ENCODE data around the gene STRN3. TPM values are rescaled to one million over a fixed set of nuclear protein-coding genes. Genes with fewer than 3 reads are reported as not detected.

STRN3 gene
- total and polyA plus RNA-seq, 7 donors = 13.9 to 79.7 (median 64.9) TPM

DNA sequence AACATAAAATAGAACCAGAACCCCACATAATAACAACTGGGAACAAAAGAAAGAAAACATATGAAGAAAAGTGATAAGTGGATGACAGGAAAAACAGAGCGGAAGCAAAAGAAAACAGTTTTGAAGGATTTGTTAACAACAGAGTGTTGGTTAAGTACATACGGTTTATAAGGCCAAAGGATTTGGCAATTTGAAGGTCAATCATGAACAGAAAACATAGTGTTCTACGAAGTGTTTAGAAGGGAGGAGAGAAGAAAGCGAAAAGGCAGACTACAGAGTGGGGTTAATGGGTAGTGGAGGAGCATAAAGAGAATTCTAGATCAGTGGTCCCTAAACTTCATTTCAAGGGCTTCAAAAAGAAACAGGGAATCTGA, 4.6 kb downstream of the STRN3 start:
- Histone ChIP-seq H3K4me3 (no peak overlapping the region), H3K4me1 (peaks cover 0 to 50% (median 27%) of the 10 kb centered on the region in 4 donors), H3K9me3 (no peaks in the 10 kb centered on the region), H3K27ac (no peak overlapping the region), H3K36me3 (peaks cover 0 to 18% (median 0%) of the 10 kb centered on the region in 4 donors), H3K27me3 (no peaks in the 10 kb centered on the region)
- DNase-seq = no peak
- intact Hi-C loops (cut with DNase I) = no loop called here
- TF ChIP-seq POLR2AphosphoS5 (IDR thresholded peaks at IDR 0.05) (no peak), POLR2A (IDR thresholded peaks at IDR 0.05) (no peak), EP300 (IDR thresholded peaks at IDR 0.05) (no peak)
- TF ChIP-seq, protein P1, sequence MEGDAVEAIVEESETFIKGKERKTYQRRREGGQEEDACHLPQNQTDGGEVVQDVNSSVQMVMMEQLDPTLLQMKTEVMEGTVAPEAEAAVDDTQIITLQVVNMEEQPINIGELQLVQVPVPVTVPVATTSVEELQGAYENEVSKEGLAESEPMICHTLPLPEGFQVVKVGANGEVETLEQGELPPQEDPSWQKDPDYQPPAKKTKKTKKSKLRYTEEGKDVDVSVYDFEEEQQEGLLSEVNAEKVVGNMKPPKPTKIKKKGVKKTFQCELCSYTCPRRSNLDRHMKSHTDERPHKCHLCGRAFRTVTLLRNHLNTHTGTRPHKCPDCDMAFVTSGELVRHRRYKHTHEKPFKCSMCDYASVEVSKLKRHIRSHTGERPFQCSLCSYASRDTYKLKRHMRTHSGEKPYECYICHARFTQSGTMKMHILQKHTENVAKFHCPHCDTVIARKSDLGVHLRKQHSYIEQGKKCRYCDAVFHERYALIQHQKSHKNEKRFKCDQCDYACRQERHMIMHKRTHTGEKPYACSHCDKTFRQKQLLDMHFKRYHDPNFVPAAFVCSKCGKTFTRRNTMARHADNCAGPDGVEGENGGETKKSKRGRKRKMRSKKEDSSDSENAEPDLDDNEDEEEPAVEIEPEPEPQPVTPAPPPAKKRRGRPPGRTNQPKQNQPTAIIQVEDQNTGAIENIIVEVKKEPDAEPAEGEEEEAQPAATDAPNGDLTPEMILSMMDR (IDR thresholded peaks at IDR 0.05) = no peak
- 88 to 89% methylated on average over 4 of the region's 4 CpGs for WGBS, 2 donors

DNA sequence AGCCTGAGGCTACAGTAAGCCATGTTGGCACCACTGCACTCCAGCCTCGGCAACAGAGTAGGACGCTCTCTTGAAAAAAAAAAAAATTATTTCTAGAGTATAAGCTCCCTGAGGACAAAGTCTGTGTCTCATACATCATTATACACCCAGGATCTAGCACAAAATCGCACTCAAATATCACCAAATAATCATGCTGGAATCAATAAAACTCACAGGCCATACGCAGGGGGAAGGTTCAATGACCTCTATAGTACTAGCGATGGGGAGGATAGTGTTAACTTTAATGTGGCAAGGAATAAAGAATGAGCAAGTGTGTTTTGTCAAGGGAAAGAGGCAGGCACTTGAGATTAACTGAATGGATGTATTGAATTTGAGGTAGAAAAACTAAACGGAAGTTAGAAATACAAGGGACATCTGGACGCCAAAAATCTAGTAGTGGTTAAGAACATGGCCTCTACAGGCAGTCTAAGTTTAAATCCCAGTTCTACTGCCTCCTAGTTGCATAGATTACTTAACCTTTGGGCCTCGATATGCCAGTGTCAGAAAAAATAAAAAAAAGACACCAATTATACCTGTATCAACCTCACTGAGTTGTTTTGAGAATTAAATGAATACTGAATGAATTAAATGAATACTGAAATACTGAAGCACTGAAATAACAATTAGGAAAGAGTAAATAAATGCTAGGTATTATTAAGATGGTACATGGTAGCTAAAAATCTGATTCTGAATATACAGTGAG, 5.2 kb downstream of the STRN3 start:
- Histone ChIP-seq H3K9me3 (no peaks in the 10 kb centered on the region), H3K36me3 (peaks cover 0 to 18% (median 0%) of the 10 kb centered on the region in 4 donors), H3K27ac (no peak overlapping the region), H3K27me3 (no peaks in the 10 kb centered on the region), H3K4me1 (peaks cover 0 to 54% (median 28%) of the 10 kb centered on the region in 4 donors), H3K4me3 (no peak overlapping the region)
- TF ChIP-seq POLR2A (IDR thresholded peaks at IDR 0.05) (no peak), POLR2AphosphoS5 (IDR thresholded peaks at IDR 0.05) (no peak), EP300 (IDR thresholded peaks at IDR 0.05) (no peak)
- TF ChIP-seq, protein P1 (IDR thresholded peaks at IDR 0.05) = no peak
- 88 to 93% methylated on average over 8 of the region's 8 CpGs for WGBS, 2 donors
- no peak for DNase-seq
- intact Hi-C loops (cut with DNase I) = no loop called here

DNA sequence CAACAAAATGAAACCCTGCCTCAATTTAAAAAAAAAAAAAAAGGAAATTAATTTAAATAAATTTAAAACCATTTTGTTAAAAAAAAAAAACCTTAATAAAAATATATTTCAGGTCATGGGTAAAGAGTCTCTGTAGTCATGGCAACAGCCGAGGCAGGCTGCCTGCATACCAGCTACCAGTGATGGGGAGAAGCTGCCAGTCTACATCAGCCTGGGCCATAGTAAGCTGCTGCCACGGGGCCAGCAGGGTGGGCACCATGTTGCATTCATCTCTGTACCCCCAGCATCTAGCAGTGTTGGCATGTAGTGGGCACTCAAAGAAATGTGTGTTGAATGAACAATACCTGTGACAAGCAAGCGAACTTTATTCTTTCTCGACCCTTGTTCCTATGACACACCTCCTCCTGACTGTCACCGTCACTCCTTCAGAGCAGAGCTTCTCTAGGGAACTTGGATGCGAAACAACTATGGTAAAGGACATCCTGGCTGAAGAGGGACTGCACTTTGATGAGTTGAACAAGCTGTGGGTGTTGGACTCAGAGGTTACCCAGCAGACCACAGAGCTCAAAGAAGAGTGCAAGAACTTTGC, 8.0 kb downstream of the STRN3 start:
- DNase-seq = no peak
- intact Hi-C loops (cut with DNase I) = no loop called here
- Histone ChIP-seq H3K36me3 (peaks cover 0 to 18% (median 0%) of the 10 kb centered on the region in 4 donors), H3K27ac (no peak overlapping the region), H3K27me3 (no peaks in the 10 kb centered on the region), H3K4me3 (no peak overlapping the region), H3K4me1 (peaks cover 0 to 44% (median 29%) of the 10 kb centered on the region in 4 donors), H3K9me3 (no peaks in the 10 kb centered on the region)
- TF ChIP-seq POLR2A (IDR thresholded peaks at IDR 0.05) = no peak
- TF ChIP-seq, protein P1 (IDR thresholded peaks at IDR 0.05) = no peak
- no peak for TF ChIP-seq EP300 (IDR thresholded peaks at IDR 0.05)
- TF ChIP-seq POLR2AphosphoS5 (IDR thresholded peaks at IDR 0.05) = no peak
- WGBS, 2 donors = 84 to 89% methylated on average over 6 of the region's 6 CpGs

DNA sequence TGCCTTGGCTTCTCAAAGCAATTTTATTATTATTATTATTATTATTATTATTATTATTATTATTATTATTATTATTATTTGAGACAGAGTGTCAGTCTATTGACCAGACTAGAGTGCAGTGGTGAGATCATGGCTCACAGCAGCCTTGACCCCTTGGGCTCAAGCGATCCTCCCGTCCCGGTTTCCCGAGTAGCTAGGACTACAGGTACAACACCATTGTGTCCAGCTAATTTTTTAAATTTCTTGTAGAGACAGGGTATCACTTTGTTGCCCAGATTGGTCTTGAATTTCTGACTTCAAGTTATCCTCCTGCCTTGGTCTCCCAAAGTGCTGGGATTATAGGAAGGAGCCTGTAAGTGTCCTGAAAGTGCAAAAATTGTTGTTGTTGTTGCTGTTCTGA, 12.3 kb downstream of the STRN3 start:
- peaks cover 0 to 40% (median 28%) of the 10 kb centered on the region in 4 donors for H3K4me1 ChIP-seq
- intact Hi-C loops (cut with DNase I) = no loop called here
- WGBS, 2 donors = 95 to 99% methylated on average over 4 of the region's 4 CpGs

More for the DNA sequence above, 12.3 kb downstream of the STRN3 start:
- DNase-seq = no peak
- TF ChIP-seq EP300 (IDR thresholded peaks at IDR 0.05) (no peak), POLR2A (IDR thresholded peaks at IDR 0.05) (no peak), POLR2AphosphoS5 (IDR thresholded peaks at IDR 0.05) (no peak)
- TF ChIP-seq, protein P1 (IDR thresholded peaks at IDR 0.05) = no peak
- Histone ChIP-seq H3K36me3 (peaks cover 0 to 10% (median 0%) of the 10 kb centered on the region in 4 donors), H3K27ac (no peak overlapping the region), H3K4me3 (no peak overlapping the region), H3K9me3 (no peaks in the 10 kb centered on the region), H3K27me3 (no peaks in the 10 kb centered on the region)

All from sigmoid colon (tissue), 7 donors.